Stimulated activated memory B cell treated with anti-CD40 and anti-IgM and Interleukin-4, amounts not matched to agents 10 μg/mL and 1 μg/mL and 100 μg/mL, for 72 hours (primary cell): ENCODE results near the gene RHBDF1.
A peak's percentile ranks its signal among the peaks of the same experiment; 100 is the strongest.

ENCODE experiments used
- ATAC-seq: fragments of 150-1000 bp; cut with Tn5 transposase; 2 replicates; pipeline ENCODE4 v1.10.0; 2021
- H3K27ac Mint-ChIP-seq: one replicate; pipeline ENCODE4 v1.8.0; 2022; ENCODE audit warnings: mild to moderate bottlenecking, mixed read lengths
- H3K27me3 Mint-ChIP-seq: one replicate; pipeline ENCODE4 v1.8.0; 2022; ENCODE audit warnings: mixed read lengths
- H3K36me3 Mint-ChIP-seq: one replicate; pipeline ENCODE4 v1.8.0; 2022; ENCODE audit warnings: mixed read lengths
- H3K4me1 Mint-ChIP-seq: one replicate; pipeline ENCODE4 v1.8.0; 2022; ENCODE audit warnings: mixed read lengths
- H3K4me3 Mint-ChIP-seq: one replicate; pipeline ENCODE4 v1.8.0; 2022; ENCODE audit warnings: mild to moderate bottlenecking, moderate library complexity, mixed read lengths
- H3K9me3 Mint-ChIP-seq: one replicate; pipeline ENCODE4 v1.8.0; 2022; ENCODE audit warnings: mixed read lengths

The RHBDF1 gene

GRCh38 chr16:83781-84615 lies 11.6 kb upstream of the RHBDF1 start:
- Mint-ChIP-seq H3K4me3 (peak overlapping the region; percentile 51), H3K27ac (peak overlapping the region; percentile 86), H3K9me3 (no peaks in the 10 kb centered on the region), H3K27me3 (no peaks in the 10 kb centered on the region), H3K4me1 (peaks cover 60% of the 10 kb centered on the region), H3K36me3 (peaks cover 56% of the 10 kb centered on the region)
- no peak for ATAC-seq

- no peaks in the 10 kb centered on the region for H3K27me3 Mint-ChIP-seq
- H3K4me1 Mint-ChIP-seq: peaks cover 66% of the 10 kb centered on the region
- H3K36me3 Mint-ChIP-seq: peaks cover 48% of the 10 kb centered on the region
- no peak for ATAC-seq
- no peaks in the 10 kb centered on the region for H3K9me3 Mint-ChIP-seq
- H3K4me3 Mint-ChIP-seq: peak overlapping the region; percentile 51
- peak overlapping the region; percentile 86 for H3K27ac Mint-ChIP-seq
These were observed 10.7 kb upstream of the RHBDF1 start for GRCh38 chr16:83060-83603.

GRCh38 chr16:79151-80054 lies 7.0 kb upstream of the RHBDF1 start:
- no peaks in the 10 kb centered on the region for H3K9me3 Mint-ChIP-seq
- H3K4me3 Mint-ChIP-seq: peak overlapping the region; percentile 90
- H3K4me1 Mint-ChIP-seq: peaks cover 65% of the 10 kb centered on the region
- peak overlapping the region; percentile 80 for H3K27ac Mint-ChIP-seq
- no peak for ATAC-seq
- no peaks in the 10 kb centered on the region for H3K27me3 Mint-ChIP-seq
- peaks cover 19% of the 10 kb centered on the region for H3K36me3 Mint-ChIP-seq

- Mint-ChIP-seq H3K9me3 (no peaks in the 10 kb centered on the region), H3K27ac (peak overlapping the region; percentile 80), H3K4me1 (peaks cover 57% of the 10 kb centered on the region), H3K4me3 (peak overlapping the region; percentile 90), H3K36me3 (peaks cover 14% of the 10 kb centered on the region), H3K27me3 (peaks cover 7% of the 10 kb centered on the region)
- ATAC-seq: peak; percentile 13
These were observed 6.2 kb upstream of the RHBDF1 start for GRCh38 chr16:78444-79150.

GRCh38 chr16:77807-78443 lies 5.5 kb upstream of the RHBDF1 start, which contains the start of gene MPG:
TSS of gene MPG (plus strand) at chr16:78225. CDS start at chr16:78310, 85 bp downstream.
- Mint-ChIP-seq H3K4me3 (peak within 1 kb of the TSS; percentile 90), H3K36me3 (peaks cover 8% of the 10 kb centered on the region), H3K4me1 (peaks cover 54% of the 10 kb centered on the region), H3K27me3 (peaks cover 13% of the 10 kb centered on the region), H3K9me3 (no peaks in the 10 kb centered on the region), H3K27ac (peak within 1 kb of the TSS; percentile 80)
- ATAC-seq: peak; percentile 89

GRCh38 chr16:77273-77806 lies 4.9 kb upstream of the RHBDF1 start:
- H3K4me1 Mint-ChIP-seq: peaks cover 53% of the 10 kb centered on the region
- peak overlapping the region; percentile 80 for H3K27ac Mint-ChIP-seq
- peaks cover 2% of the 10 kb centered on the region for H3K36me3 Mint-ChIP-seq

GRCh38 chr16:76535-77272 lies 4.3 kb upstream of the RHBDF1 start:
- Mint-ChIP-seq H3K36me3 (no peaks in the 10 kb centered on the region), H3K27ac (peak overlapping the region; percentile 80), H3K9me3 (no peaks in the 10 kb centered on the region), H3K4me1 (peaks cover 50% of the 10 kb centered on the region), H3K27me3 (peaks cover 18% of the 10 kb centered on the region), H3K4me3 (peak overlapping the region; percentile 90)
- no peak for ATAC-seq

More at GRCh38 chr16:77273-77806, 4.9 kb upstream of the RHBDF1 start:
- peak; percentile 62 for ATAC-seq
- no peaks in the 10 kb centered on the region for H3K9me3 Mint-ChIP-seq
- H3K4me3 Mint-ChIP-seq: peak overlapping the region; percentile 90
- H3K27me3 Mint-ChIP-seq: peaks cover 18% of the 10 kb centered on the region

GRCh38 chr16:75580-76501 lies 3.4 kb upstream of the RHBDF1 start:
- H3K9me3 Mint-ChIP-seq: no peaks in the 10 kb centered on the region
- H3K4me3 Mint-ChIP-seq: no peak overlapping the region
- no peak for ATAC-seq

GRCh38 chr16:74747-75334 lies 2.4 kb upstream of the RHBDF1 start:
- peaks cover 39% of the 10 kb centered on the region for H3K4me1 Mint-ChIP-seq
- no peaks in the 10 kb centered on the region for H3K9me3 Mint-ChIP-seq
- no peaks in the 10 kb centered on the region for H3K36me3 Mint-ChIP-seq
- peaks cover 33% of the 10 kb centered on the region for H3K27me3 Mint-ChIP-seq
- no peak overlapping the region for H3K4me3 Mint-ChIP-seq
- ATAC-seq: no peak
- no peak overlapping the region for H3K27ac Mint-ChIP-seq

More at GRCh38 chr16:75580-76501, 3.4 kb upstream of the RHBDF1 start:
- Mint-ChIP-seq H3K4me1 (peaks cover 46% of the 10 kb centered on the region), H3K27ac (peak overlapping the region; percentile 80), H3K36me3 (no peaks in the 10 kb centered on the region), H3K27me3 (peaks cover 27% of the 10 kb centered on the region)

- H3K36me3 Mint-ChIP-seq: no peaks in the 10 kb centered on the region
- no peak overlapping the region for H3K27ac Mint-ChIP-seq
- H3K4me3 Mint-ChIP-seq: no peak overlapping the region
- peaks cover 33% of the 10 kb centered on the region for H3K27me3 Mint-ChIP-seq
- peaks cover 32% of the 10 kb centered on the region for H3K4me1 Mint-ChIP-seq
- ATAC-seq: no peak
- H3K9me3 Mint-ChIP-seq: no peaks in the 10 kb centered on the region
These were observed 1.8 kb upstream of the RHBDF1 start for GRCh38 chr16:74051-74746.

GRCh38 chr16:71540-72401 lies 660 bp downstream of the RHBDF1 start:
- H3K27ac Mint-ChIP-seq: no peak overlapping the region
- no peaks in the 10 kb centered on the region for H3K9me3 Mint-ChIP-seq
- H3K4me1 Mint-ChIP-seq: peaks cover 18% of the 10 kb centered on the region
- no peaks in the 10 kb centered on the region for H3K36me3 Mint-ChIP-seq
- peak overlapping the region; percentile 34 for H3K4me3 Mint-ChIP-seq
- no peak for ATAC-seq
- H3K27me3 Mint-ChIP-seq: peaks cover 42% of the 10 kb centered on the region
